Astrocyte (in vitro differentiated cells and primary cell): ENCODE data around the gene REC114. TPM values are rescaled to one million over a fixed set of nuclear protein-coding genes. Genes with fewer than 3 reads are reported as not detected.
A peak's percentile ranks its signal among the peaks of the same experiment; 100 is the strongest.

Experiments used
- DNase-seq: peaks from one replicate; pipeline ENCODE4 v3.0.0-alpha.2; 2010; ENCODE audit warnings: low read depth
- FAIRE-seq: peaks from 2 replicates; lab custom pipeline; 2011; peaks lifted over from hg19 to GRCh38; lab: Jason Lieb, UNC
- H2AFZ ChIP-seq: 2 replicates; pipeline ENCODE4 v1.6.0; 2012; ENCODE audit warnings: low read depth, low read length, inconsistent platforms
- H3K27ac ChIP-seq: 2 replicates; pipeline ENCODE4 v1.5.1; 2011; ENCODE audit warnings: low read depth, low read length, inconsistent platforms
- H3K27me3 ChIP-seq: 2 replicates; pipeline ENCODE4 v1.6.0; 2011; ENCODE audit warnings: low read length, inconsistent platforms; ENCODE audit not compliant: insufficient read depth
- H3K36me3 ChIP-seq: 2 replicates; pipeline ENCODE4 v1.5.1; 2011; ENCODE audit warnings: low read length, inconsistent platforms; ENCODE audit not compliant: insufficient read depth
- H3K4me1 ChIP-seq: 2 replicates; pipeline ENCODE4 v1.5.1; 2011; ENCODE audit warnings: low read length, inconsistent platforms; ENCODE audit not compliant: insufficient read depth
- H3K4me2 ChIP-seq: 2 replicates; pipeline ENCODE4 v1.6.0; 2012; ENCODE audit warnings: low read length, inconsistent platforms
- H3K4me3 ChIP-seq: 2 replicates; pipeline ENCODE4 v1.5.1; 2011; ENCODE audit warnings: low read depth, mild to moderate bottlenecking, low read length, inconsistent platforms; ENCODE audit not compliant: insufficient read depth
- H3K79me2 ChIP-seq: 2 replicates; pipeline ENCODE4 v1.6.0; 2012; ENCODE audit warnings: mild to moderate bottlenecking, low read length, inconsistent platforms; ENCODE audit not compliant: insufficient read depth
- H3K9ac ChIP-seq: 2 replicates; pipeline ENCODE4 v1.6.0; 2012; ENCODE audit warnings: mild to moderate bottlenecking, low read length, inconsistent platforms
- H3K9me3 ChIP-seq: 2 replicates; pipeline ENCODE4 v1.5.1; 2012; ENCODE audit warnings: low read depth, mild to moderate bottlenecking, low read length, inconsistent platforms; ENCODE audit not compliant: insufficient read depth
- H4K20me1 ChIP-seq: 2 replicates; pipeline ENCODE4 v1.6.0; 2012; ENCODE audit warnings: low read length, inconsistent platforms; ENCODE audit not compliant: insufficient read depth
- H3K27ac Mint-ChIP-seq: one replicate; pipeline ENCODE4 v1.8.0; 2021; ENCODE audit warnings: mild to moderate bottlenecking, mixed read lengths; ENCODE audit not compliant: unreplicated experiment
- H3K27me3 Mint-ChIP-seq: one replicate; pipeline ENCODE4 v1.8.0; 2021; ENCODE audit warnings: low read depth, mixed read lengths; ENCODE audit not compliant: unreplicated experiment
- H3K36me3 Mint-ChIP-seq: one replicate; pipeline ENCODE4 v1.8.0; 2021; ENCODE audit warnings: low read depth, mixed read lengths; ENCODE audit not compliant: unreplicated experiment
- H3K4me1 Mint-ChIP-seq: one replicate; pipeline ENCODE4 v1.8.0; 2021; ENCODE audit warnings: low read depth, mixed read lengths; ENCODE audit not compliant: unreplicated experiment
- H3K4me3 Mint-ChIP-seq: one replicate; pipeline ENCODE4 v1.8.0; 2021; ENCODE audit warnings: mild to moderate bottlenecking, moderate library complexity, mixed read lengths; ENCODE audit not compliant: unreplicated experiment
- H3K9me3 Mint-ChIP-seq: one replicate; pipeline ENCODE4 v1.8.0; 2021; ENCODE audit warnings: mild to moderate bottlenecking, mixed read lengths; ENCODE audit not compliant: unreplicated experiment
- CTCF ChIP-seq: IDR thresholded peaks from 2 replicates; pipeline ENCODE4 v1.5.1; 2011; ENCODE audit warnings: low read depth, mild to moderate bottlenecking, inconsistent platforms, low read length, moderate library complexity; ENCODE audit not compliant: insufficient read depth
- EZH2 ChIP-seq: IDR thresholded peaks from 2 replicates; pipeline ENCODE4 v1.6.1; 2012; ENCODE audit warnings: mild to moderate bottlenecking, low read length, inconsistent platforms; ENCODE audit not compliant: insufficient read depth
- total RNA-seq: library from RNA; stranded (reverse); gene quantifications from 2 replicates; pipeline ENCODE4 v1.2.1, GENCODE V29; 2021

REC114 gene
- total RNA-seq, 1 donor from 2014 or later, result not detected

GRCh38 chr15:73464602-73465001 is 21.6 kb downstream of the REC114 start:
- TF ChIP-seq CTCF (peak; percentile 9), EZH2 (no peak)
- Histone ChIP-seq H3K27ac (no peak overlapping the region), H4K20me1 (no peaks in the 10 kb centered on the region), H3K79me2 (no peaks in the 10 kb centered on the region), H3K36me3 (no peaks in the 10 kb centered on the region), H3K4me3 (no peak overlapping the region), H3K9ac (no peak overlapping the region), H3K27me3 (no peaks in the 10 kb centered on the region), H3K4me2 (no peak overlapping the region), H3K9me3 (no peaks in the 10 kb centered on the region), H2AFZ (no peak overlapping the region), H3K4me1 (no peaks in the 10 kb centered on the region)
- Mint-ChIP-seq H3K27ac (no peak overlapping the region), H3K27me3 (no peaks in the 10 kb centered on the region), H3K9me3 (no peaks in the 10 kb centered on the region), H3K36me3 (no peaks in the 10 kb centered on the region), H3K4me1 (no peaks in the 10 kb centered on the region), H3K4me3 (no peak overlapping the region)
- DNase-seq, result no peak
- FAIRE-seq, result no peak

GRCh38 chr15:73467758-73468157 is 24.8 kb downstream of the REC114 start:
- no peak overlapping the region for H3K27ac ChIP-seq
- H3K9me3 ChIP-seq, result no peaks in the 10 kb centered on the region
- Mint-ChIP-seq H3K36me3 (no peaks in the 10 kb centered on the region), H3K9me3 (no peaks in the 10 kb centered on the region), H3K4me1 (no peaks in the 10 kb centered on the region), H3K4me3 (no peak overlapping the region), H3K27me3 (no peaks in the 10 kb centered on the region), H3K27ac (no peak overlapping the region)
- no peak overlapping the region for H3K4me3 ChIP-seq
- DNase-seq (no peak), FAIRE-seq (no peak)
- no peaks in the 10 kb centered on the region for H4K20me1 ChIP-seq
- H3K27me3 ChIP-seq, result peaks cover 5% of the 10 kb centered on the region
- no peaks in the 10 kb centered on the region for H3K36me3 ChIP-seq
- TF ChIP-seq CTCF (no peak), EZH2 (no peak)
- no peaks in the 10 kb centered on the region for H3K4me1 ChIP-seq
- H3K4me2 ChIP-seq, result no peak overlapping the region
- H3K9ac ChIP-seq, result no peak overlapping the region
- H3K79me2 ChIP-seq, result no peaks in the 10 kb centered on the region
- H2AFZ ChIP-seq, result no peak overlapping the region

GRCh38 chr15:73474785-73475184 is 31.8 kb downstream of the REC114 start:
- H3K27ac Mint-ChIP-seq, result no peak overlapping the region
- H3K79me2 ChIP-seq, result no peaks in the 10 kb centered on the region
- no peaks in the 10 kb centered on the region for H3K9me3 ChIP-seq
- no peaks in the 10 kb centered on the region for H3K36me3 Mint-ChIP-seq
- no peak overlapping the region for H3K9ac ChIP-seq
- no peak overlapping the region for H3K4me3 Mint-ChIP-seq
- H3K4me2 ChIP-seq, result no peak overlapping the region
- TF ChIP-seq EZH2, result no peak
- TF ChIP-seq CTCF, result no peak
- H3K4me1 ChIP-seq, result no peaks in the 10 kb centered on the region
- H3K27ac ChIP-seq, result no peak overlapping the region
- H4K20me1 ChIP-seq, result no peaks in the 10 kb centered on the region
- H3K4me1 Mint-ChIP-seq, result no peaks in the 10 kb centered on the region
- H3K9me3 Mint-ChIP-seq, result no peaks in the 10 kb centered on the region
- peaks cover 5% of the 10 kb centered on the region for H3K27me3 ChIP-seq
- H3K27me3 Mint-ChIP-seq, result no peaks in the 10 kb centered on the region
- DNase-seq, result no peak
- H3K36me3 ChIP-seq, result no peaks in the 10 kb centered on the region
- no peak overlapping the region for H2AFZ ChIP-seq
- H3K4me3 ChIP-seq, result no peak overlapping the region
- no peak for FAIRE-seq
